Neural cell (in vitro differentiated cells): Measurements from ENCODE around the gene GNAS. TPM values are rescaled to one million over a fixed set of nuclear protein-coding genes. Genes with fewer than 3 reads are reported as not detected.

Experiments used
- H2AFZ ChIP-seq: fragments of 200-600, 300-800 bp; sonication (generic), shearing (Covaris generic); 2 replicates; pipeline ENCODE4 v1.6.0; 2014; ENCODE audit warnings: low read depth, mild to moderate bottlenecking, antibody characterized with exemption, low read length, moderate library complexity
- H3F3A ChIP-seq: fragments of 200-600 bp; shearing (Covaris generic); 2 replicates; pipeline ENCODE4 v1.6.1; 2016; ENCODE audit warnings: mild to moderate bottlenecking, moderate library complexity, mixed read lengths, antibody characterized with exemption, low read length; ENCODE audit not compliant: insufficient read depth, poor library complexity, severe bottlenecking
- H3K27ac ChIP-seq: fragments of 200-600, 300-800 bp; sonication (generic), shearing (Covaris generic); 2 replicates; pipeline ENCODE4 v1.5.1; 2014; ENCODE audit warnings: mild to moderate bottlenecking, low read length, moderate library complexity
- H3K27me3 ChIP-seq: fragments of 300-800, 200-600 bp; sonication (generic), shearing (Covaris generic); 2 replicates; pipeline ENCODE4 v1.6.0; 2014; ENCODE audit warnings: mild to moderate bottlenecking, low read depth, low read length, moderate library complexity; ENCODE audit not compliant: insufficient read depth
- H3K36me3 ChIP-seq: fragments of 300-800, 200-600 bp; sonication (generic), shearing (Covaris generic); 2 replicates; pipeline ENCODE4 v1.5.1; 2014; ENCODE audit warnings: mild to moderate bottlenecking, antibody characterized with exemption, low read length, moderate library complexity; ENCODE audit not compliant: insufficient read depth
- H3K4me2 ChIP-seq: fragments of 300-800, 200-600 bp; sonication (generic), shearing (Covaris generic); 2 replicates; pipeline ENCODE4 v1.6.0; 2014; ENCODE audit warnings: mild to moderate bottlenecking, low read length
- H3K4me3 ChIP-seq: fragments of 300-800, 200-600 bp; sonication (generic), shearing (Covaris generic); 2 replicates; pipeline ENCODE4 v1.5.1; 2014; ENCODE audit warnings: mild to moderate bottlenecking, low read length, moderate library complexity
- H3K79me2 ChIP-seq: fragments of 200-600 bp; shearing (Covaris generic); replicated peaks from 2 replicates; pipeline ENCODE4 v1.6.0; 2014; ENCODE audit warnings: mild to moderate bottlenecking, low read length, moderate library complexity; ENCODE audit not compliant: insufficient read depth
- H3K9ac ChIP-seq: fragments of 300-800, 200-600 bp; sonication (generic), shearing (Covaris generic); 2 replicates; pipeline ENCODE4 v1.6.1; 2016; ENCODE audit warnings: mild to moderate bottlenecking, low read length, mixed read lengths
- H3K9me2 ChIP-seq: fragments of 200-600 bp; shearing (Covaris generic); 2 replicates; pipeline ENCODE4 v1.6.1; 2016; ENCODE audit warnings: mild to moderate bottlenecking, low read length, mixed read lengths; ENCODE audit not compliant: insufficient read depth
- H3K9me3 ChIP-seq: fragments of 200-600, 300-800 bp; sonication (generic), shearing (Covaris generic); 2 replicates; pipeline ENCODE4 v1.6.1; 2016; ENCODE audit warnings: mild to moderate bottlenecking, mixed run types, low read length, moderate library complexity, mixed read lengths
- H4K20me1 ChIP-seq: fragments of 200-600 bp; shearing (Covaris generic); 2 replicates; pipeline ENCODE4 v1.6.1; 2016; ENCODE audit warnings: mild to moderate bottlenecking, mixed run types; ENCODE audit not compliant: insufficient read depth
- CTCF ChIP-seq: fragments of 450-650 bp; IDR thresholded peaks from 2 replicates; pipeline ENCODE4 v1.5.1; 2014; ENCODE audit warnings: antibody characterized with exemption, mild to moderate bottlenecking, moderate library complexity; ENCODE audit not compliant: poor library complexity, severe bottlenecking
- EP300 ChIP-seq: fragments of 450-650 bp; conservative IDR thresholded peaks from 2 replicates; pipeline ENCODE4 v1.6.1; 2014; ENCODE audit warnings: antibody characterized with exemption, mild to moderate bottlenecking, moderate library complexity; ENCODE audit not compliant: poor library complexity, severe bottlenecking
- EZH2 ChIP-seq: fragments of 200-600, 300-800 bp; shearing (Covaris generic), sonication (generic); IDR thresholded peaks from 2 replicates; pipeline ENCODE4 v1.6.1; 2014; ENCODE audit warnings: antibody characterized with exemption, low read length, borderline replicate concordance, mild to moderate bottlenecking; ENCODE audit not compliant: insufficient read depth, poor library complexity, severe bottlenecking
- MXI1 ChIP-seq: fragments of 450-650 bp; conservative IDR thresholded peaks from 2 replicates; pipeline ENCODE4 v1.6.1; 2014; ENCODE audit warnings: antibody characterized with exemption, mild to moderate bottlenecking; ENCODE audit not compliant: poor library complexity, severe bottlenecking
- POLR2AphosphoS5 ChIP-seq: IDR thresholded peaks from 2 replicates; pipeline ENCODE4 v1.6.1; 2012
- RAD21 ChIP-seq: fragments of 450-650 bp; conservative IDR thresholded peaks from 2 replicates; pipeline ENCODE4 v1.6.1; 2014; ENCODE audit warnings: antibody characterized with exemption, mild to moderate bottlenecking, moderate library complexity
- REST ChIP-seq: IDR thresholded peaks from 2 replicates; pipeline ENCODE4 v1.6.1; 2012; ENCODE audit warnings: borderline replicate concordance
- SMC3 ChIP-seq: fragments of 450-650 bp; conservative IDR thresholded peaks from 2 replicates; pipeline ENCODE4 v1.6.1; 2014; ENCODE audit warnings: antibody characterized with exemption, mild to moderate bottlenecking, moderate library complexity; ENCODE audit not compliant: poor library complexity
- TAF1 ChIP-seq: IDR thresholded peaks from 2 replicates; pipeline ENCODE4 v1.6.1; 2012; ENCODE audit warnings: low read depth
- polyA plus RNA-seq: library from polyadenylated mRNA; depleted of rRNA; stranded (reverse); fragments of >200 nt; gene quantifications from 2 replicates; pipeline ENCODE4 v1.2.3, GENCODE V29; 2014

GNAS gene
- polyA plus RNA-seq, 1 donor from 2014 or later, result 958 TPM

- TF ChIP-seq EZH2 (no peak), TAF1 (no peak), CTCF (no peak), POLR2AphosphoS5 (no peak), RAD21 (no peak), REST (no peak), SMC3 (no peak), EP300 (no peak), MXI1 (no peak)
- H3F3A ChIP-seq, result peaks cover 2% of the 10 kb centered on the region
- peak overlapping the region; percentile 79 for H3K27ac ChIP-seq
- H3K36me3 ChIP-seq, result no peaks in the 10 kb centered on the region
- no peaks in the 10 kb centered on the region for H3K9me3 ChIP-seq
- H3K79me2 ChIP-seq, result no peaks in the 10 kb centered on the region
- H4K20me1 ChIP-seq, result no peaks in the 10 kb centered on the region
- H3K4me2 ChIP-seq, result no peak overlapping the region
- peak overlapping the region; percentile 34 for H3K4me3 ChIP-seq
- H3K9me2 ChIP-seq, result no peaks in the 10 kb centered on the region
- H2AFZ ChIP-seq, result no peak overlapping the region
- peak overlapping the region; percentile 52 for H3K9ac ChIP-seq
- no peaks in the 10 kb centered on the region for H3K27me3 ChIP-seq
Measured at GRCh38 chr20:58876437-58876836, 23.9 kb downstream of the GNAS start.

GRCh38 chr20:58877050-58877975, 24.8 kb downstream of the GNAS start:
- peak overlapping the region; percentile 4 for H2AFZ ChIP-seq
- H3K4me3 ChIP-seq, result peak overlapping the region; percentile 34
- no peaks in the 10 kb centered on the region for H3K79me2 ChIP-seq
- H3F3A ChIP-seq, result peaks cover 2% of the 10 kb centered on the region
- H4K20me1 ChIP-seq, result no peaks in the 10 kb centered on the region
- no peaks in the 10 kb centered on the region for H3K9me2 ChIP-seq
- peak overlapping the region; percentile 31 for H3K4me2 ChIP-seq
- H3K9ac ChIP-seq, result peak overlapping the region; percentile 52
- TF ChIP-seq EZH2 (no peak), EP300 (peak; percentile 20), CTCF (no peak), SMC3 (no peak), POLR2AphosphoS5 (peak; percentile 12), RAD21 (no peak), TAF1 (peak; percentile 42), MXI1 (no peak), REST (no peak)
- no peaks in the 10 kb centered on the region for H3K36me3 ChIP-seq
- peak overlapping the region; percentile 79 for H3K27ac ChIP-seq
- H3K27me3 ChIP-seq, result no peaks in the 10 kb centered on the region
- no peaks in the 10 kb centered on the region for H3K9me3 ChIP-seq
